Hepatic stellate cell (primary cell): ENCODE measurements around the gene ADAR.
A peak's percentile ranks its signal among the peaks of the same experiment; 100 is the strongest.

ENCODE experiments used
- DNase-seq: peaks from one replicate; pipeline ENCODE4 v3.0.0; 2011; ENCODE audit warnings: low spot score

Gene ADAR

DNA sequence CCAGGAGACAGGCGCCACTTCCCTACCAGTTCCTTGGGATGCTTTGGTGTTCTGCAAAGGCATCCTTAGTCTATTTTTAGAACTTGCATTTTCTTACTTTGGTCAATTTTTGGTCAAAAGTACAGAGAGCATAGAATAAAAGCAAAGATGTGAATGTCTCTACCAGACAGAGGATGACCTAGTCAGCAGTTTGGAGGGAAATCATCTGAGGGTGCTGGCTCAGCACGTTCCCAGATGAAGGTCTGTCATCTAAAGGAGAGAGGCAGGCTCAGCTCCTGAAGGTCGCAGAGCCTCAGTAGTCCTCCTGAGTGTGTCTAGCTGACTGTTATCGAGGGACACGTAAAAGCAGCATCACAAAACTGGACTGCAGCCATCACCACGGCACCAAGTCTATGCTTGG lies 25.1 kb downstream of the ADAR start:
- DNase-seq = no peak

DNA sequence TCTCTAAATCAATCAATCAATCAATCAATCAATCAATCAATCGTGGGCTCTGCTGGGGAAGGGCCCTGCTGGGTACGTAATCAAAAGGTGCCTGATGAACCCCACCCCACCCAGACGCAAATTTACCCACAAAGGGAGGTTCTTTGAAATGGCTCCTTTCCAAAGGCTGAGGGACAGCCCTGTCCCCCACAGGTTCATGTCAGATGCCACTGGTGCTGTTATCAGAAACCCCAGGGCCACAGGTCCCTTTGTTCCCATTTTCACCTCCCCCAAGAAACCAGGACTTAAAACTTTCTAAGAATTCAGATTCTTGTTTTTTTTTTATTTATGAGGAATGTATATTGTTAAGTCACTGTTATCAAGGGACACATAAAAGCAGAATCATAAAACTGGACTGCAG lies 26.2 kb downstream of the ADAR start:
- no peak for DNase-seq

DNA sequence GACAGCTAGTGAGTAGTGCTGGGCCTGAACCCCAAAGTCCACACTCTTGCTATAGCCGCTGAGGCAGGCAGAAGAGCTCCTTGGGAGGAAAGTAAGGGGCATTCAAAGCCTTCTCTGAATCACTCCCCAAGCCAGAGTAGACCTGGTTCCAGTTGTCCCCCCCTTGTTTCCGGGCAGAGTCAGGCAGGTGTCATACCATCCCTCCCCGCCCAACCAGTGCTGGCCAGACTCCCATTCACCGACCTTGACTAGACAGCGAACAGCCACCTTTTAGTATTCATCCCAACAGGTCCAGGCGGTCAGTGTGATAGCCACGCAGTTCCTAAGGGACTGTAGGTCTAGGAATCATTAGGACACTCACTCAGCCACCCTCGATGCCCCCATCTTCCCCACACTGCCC lies 28.6 kb downstream of the ADAR start:
- no peak for DNase-seq

DNA sequence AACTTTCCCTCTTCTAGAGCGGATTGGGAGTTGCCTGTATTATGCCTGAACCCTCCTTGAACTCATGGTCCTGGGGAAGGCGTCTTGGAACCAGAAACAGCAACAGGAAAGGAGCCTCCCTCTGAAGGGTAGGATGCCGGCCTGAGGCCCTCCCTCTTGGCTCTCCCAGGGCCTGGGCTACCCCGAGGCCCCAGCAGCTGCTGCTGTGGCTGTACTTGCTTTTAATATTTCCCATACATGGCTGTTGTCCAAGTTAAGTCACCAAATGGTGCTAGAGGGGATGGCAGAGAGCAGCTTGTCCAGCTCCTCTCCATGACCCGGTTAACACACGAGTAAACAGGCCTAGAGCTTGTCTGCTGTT lies 29.9 kb downstream of the ADAR start:
- no peak for DNase-seq

DNA sequence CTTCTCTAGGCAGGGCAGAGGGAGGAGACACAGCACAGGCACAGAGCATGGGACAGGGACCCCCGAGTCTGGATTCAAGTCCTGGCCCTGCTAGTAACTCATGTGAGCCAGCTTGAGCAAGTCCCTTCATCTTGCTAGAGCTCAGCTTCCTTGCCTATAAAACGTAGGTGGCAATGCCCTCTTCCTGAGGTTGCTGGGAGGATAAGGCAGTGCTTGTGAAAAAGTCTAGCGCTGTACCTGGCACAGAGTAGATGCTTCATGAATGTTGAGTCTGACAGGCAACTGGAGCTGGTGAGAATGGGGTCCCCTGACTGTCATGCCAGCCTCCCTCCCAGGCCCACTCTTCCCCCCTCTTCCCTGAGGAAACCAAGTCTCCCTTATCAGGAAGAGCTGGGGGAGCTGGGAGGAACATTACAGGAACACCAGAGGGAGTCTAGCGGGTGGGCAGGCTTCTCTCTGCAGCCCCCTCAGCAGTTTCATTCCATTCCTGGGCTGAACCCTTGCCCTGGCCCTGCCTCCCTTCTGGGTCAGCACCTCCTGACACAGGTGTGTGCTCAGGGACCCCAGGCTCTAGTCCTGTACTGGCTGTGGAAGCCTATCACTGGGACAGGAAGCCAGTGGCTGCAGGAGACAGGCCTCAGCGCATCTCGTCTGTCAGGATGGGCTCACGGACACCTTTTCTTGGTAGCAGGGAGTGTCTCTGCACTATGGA lies 30.5 kb downstream of the ADAR start:
- no peak for DNase-seq

DNA sequence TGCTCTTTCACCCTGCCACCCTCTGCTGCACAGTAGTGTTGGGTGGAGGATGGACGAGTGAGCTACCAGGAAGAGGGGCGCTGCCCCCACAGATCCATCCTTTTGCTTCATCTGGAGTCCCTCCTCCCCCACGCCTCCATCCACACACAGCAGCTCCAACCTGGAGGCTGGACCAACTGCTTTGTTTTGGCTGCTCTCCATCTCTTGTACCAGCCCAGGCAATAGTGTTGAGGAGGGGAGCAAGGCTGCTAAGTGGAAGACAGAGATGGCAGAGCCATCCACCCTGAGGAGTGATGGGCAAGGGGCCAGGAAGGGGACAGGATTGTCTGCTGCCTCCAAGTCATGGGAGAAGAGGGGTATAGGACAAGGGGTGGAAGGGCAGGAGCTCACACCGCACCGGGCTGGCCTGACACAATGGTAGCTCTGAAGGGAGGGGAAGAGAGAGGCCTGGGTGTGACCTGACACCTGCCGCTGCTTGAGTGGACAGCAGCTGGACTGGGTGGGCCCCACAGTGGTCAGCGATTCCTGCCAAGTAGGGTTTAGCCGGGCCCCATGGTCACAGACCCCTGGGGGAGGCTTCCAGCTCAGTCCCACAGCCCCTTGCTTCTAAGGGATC lies 31.9 kb downstream of the ADAR start:
- no peak for DNase-seq

- no peak for DNase-seq
Measured at GRCh38 chr1:154575147-154575927, 32.6 kb downstream of the ADAR start.

GRCh38 chr1:154574716-154575115 lies 33.3 kb downstream of the ADAR start:
- DNase-seq = no peak

- no peak for DNase-seq
Measured at GRCh38 chr1:154573168-154573510, 34.8 kb downstream of the ADAR start.

- DNase-seq = no peak
Measured at GRCh38 chr1:154572468-154573167, 35.4 kb downstream of the ADAR start.

DNA sequence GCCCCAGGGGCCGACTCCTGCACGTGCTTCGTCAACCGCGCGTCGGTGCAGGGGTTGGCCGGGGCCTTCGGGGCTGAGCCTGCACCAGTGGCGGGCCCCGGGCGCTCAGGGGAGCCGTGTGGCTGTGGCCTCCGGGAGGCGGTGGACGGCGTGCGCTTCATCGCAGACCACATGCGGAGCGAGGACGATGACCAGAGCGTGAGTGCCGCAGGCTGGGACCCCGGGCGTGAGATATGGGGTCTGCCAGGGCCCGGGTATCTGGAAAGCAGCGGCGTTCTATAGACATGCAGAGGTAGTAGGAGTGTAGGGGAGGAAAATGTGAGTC lies 36.1 kb downstream of the ADAR start:
- DNase-seq = no peak

DNA sequence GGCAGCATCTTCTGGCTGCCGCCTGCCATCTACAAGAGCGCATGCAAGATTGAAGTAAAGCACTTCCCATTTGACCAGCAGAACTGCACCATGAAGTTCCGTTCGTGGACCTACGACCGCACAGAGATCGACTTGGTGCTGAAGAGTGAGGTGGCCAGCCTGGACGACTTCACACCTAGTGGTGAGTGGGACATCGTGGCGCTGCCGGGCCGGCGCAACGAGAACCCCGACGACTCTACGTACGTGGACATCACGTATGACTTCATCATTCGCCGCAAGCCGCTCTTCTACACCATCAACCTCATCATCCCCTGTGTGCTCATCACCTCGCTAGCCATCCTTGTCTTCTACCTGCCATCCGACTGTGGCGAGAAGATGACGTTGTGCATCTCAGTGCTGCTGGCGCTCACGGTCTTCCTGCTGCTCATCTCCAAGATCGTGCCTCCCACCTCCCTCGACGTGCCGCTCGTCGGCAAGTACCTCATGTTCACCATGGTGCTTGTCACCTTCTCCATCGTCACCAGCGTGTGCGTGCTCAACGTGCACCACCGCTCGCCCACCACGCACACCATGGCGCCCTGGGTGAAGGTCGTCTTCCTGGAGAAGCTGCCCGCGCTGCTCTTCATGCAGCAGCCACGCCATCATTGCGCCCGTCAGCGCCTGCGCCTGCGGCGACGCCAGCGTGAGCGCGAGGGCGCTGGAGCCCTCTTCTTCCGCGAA lies 36.6 kb downstream of the ADAR start:
- DNase-seq = no peak

DNA sequence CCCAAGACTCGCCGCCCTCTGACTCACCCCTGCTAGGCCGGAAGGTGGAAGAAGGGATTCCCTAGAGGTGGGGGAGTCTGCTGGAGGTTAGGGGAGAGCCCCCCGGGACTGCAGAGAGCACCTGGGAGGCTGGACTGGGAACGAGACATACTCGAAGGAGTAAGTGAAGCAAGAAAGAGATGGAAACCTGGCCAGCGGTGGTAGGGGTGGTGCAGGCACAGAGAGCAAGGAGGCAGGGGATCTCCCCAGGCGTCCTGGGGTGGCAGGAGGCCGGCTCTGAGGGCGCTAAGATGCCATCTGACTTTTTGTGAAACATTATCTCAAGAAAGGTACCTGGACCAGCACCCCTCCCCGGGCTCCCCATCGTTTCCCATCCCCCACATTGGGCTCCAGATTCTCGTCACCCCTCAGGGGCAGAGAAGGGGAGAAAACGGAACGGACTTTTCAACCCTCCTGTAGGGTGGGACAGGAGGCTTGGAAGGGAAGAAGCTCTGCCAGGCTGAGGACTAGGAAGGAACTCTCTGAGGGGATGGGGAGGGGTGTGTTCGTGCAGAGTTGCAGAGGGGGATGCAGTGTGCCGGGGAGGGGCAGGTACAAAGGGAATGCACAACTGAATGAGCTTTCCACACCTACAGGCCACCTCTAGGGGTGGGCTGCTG lies 39.7 kb downstream of the ADAR start:
- no peak for DNase-seq

DNA sequence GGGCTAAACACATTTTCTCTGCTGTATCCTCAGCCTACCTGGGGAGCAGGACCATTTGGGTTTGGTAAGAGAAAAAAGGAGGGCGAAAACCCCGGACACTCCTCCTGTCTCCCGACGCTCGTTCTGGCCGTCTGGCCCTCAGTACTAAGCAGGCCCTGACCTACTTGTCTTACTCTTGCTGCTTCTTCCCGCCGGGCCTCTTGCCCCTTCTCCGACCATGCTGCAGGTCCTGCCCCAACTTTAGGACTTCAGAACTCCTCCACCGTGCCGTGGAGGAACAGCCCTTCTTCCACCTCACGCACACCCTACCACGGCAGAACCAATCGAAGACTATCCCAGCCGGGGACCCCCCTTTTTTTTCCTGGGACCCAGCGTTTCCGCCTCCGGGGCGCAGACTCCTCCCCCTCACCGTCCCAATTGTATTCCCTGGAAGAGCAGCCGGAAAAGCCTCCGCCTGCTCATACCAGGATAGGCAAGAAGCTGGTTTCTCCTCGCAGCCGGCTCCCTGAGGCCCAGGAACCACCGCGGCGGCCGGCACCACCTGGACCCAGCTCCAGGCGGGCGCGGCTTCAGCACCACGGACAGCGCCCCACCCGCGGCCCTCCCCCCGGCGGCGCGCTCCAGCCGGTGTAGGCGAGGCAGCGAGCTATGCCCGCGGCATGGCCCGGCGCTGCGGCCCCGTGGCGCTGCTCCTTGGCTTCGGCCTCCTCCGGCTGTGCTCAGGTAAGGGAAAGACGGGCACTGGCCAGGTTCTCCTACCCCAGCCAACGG lies 40.4 kb downstream of the ADAR start, which contains the start of gene CHRNB2:
Gene CHRNB2, plus strand, starts transcription at position 393 of the 771 bp plus-strand sequence. Its CDS starts 267 bp downstream, at position 660.
- DNase-seq = peak; percentile 79

DNA sequence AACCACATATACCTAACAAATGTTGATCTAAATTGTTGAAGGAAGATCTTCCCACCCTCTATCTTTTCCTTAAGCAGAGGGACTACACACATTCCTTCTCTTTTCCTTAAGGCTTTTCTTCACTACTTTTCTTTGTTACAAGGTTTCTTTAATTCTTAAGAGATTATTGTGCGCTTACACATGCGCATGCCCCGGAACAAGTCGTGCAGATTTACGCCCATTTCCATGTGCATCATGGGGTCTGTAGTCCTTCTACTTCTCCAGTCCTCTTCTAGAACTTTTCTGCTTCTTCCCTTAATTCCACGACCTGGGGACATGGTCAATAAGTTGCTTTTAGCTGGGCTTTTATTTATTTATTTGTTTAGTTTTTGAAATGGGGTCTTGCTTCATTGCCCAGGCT lies 42.1 kb downstream of the ADAR start:
- no peak for DNase-seq

GRCh38 chr1:154559466-154560044 lies 48.4 kb downstream of the ADAR start:
- peak; percentile 81 for DNase-seq

GRCh38 chr1:154558720-154559465 lies 49.1 kb downstream of the ADAR start:
- DNase-seq = peak; percentile 96

- DNase-seq = no peak
Measured at GRCh38 chr1:154557939-154558719, 49.9 kb downstream of the ADAR start, which contains the start of gene UBE2Q1. TSS of gene UBE2Q1 (minus strand) at chr1:154558662. CDS start at chr1:154558553, 109 bp downstream.
